Thymus (tissue), 11 donors: ENCODE results near the gene LIME1. TPM values are rescaled to one million over a fixed set of nuclear protein-coding genes. Genes with fewer than 3 reads are reported as not detected.

ENCODE experiments used
- DNase-seq, 9 donors: peaks; one replicate each; pipeline ENCODE4 v3.0.0-alpha.2; 2013; ENCODE audit warnings: low spot score in 9 of 9, low read depth in 6 of 9, missing footprints in 1 of 9
- H3K27ac ChIP-seq, 2 donors: one replicate each; pipeline ENCODE4 v1.5.1; 2013; ENCODE audit warnings: control low read depth in 1 of 2, low read depth in 1 of 2, low read length in 1 of 2, mild to moderate bottlenecking in 1 of 2, moderate library complexity in 1 of 2
- H3K27me3 ChIP-seq, 2 donors: one replicate each; pipeline ENCODE4 v1.5.1; 2013; ENCODE audit warnings: low read length in 1 of 2; ENCODE audit not compliant: control insufficient read depth in 2 of 2, insufficient read depth in 1 of 2
- H3K36me3 ChIP-seq, 2 donors: one replicate each; pipeline ENCODE4 v1.5.1; 2013; ENCODE audit warnings: low read length in 1 of 2, mild to moderate bottlenecking in 1 of 2, moderate library complexity in 1 of 2; ENCODE audit not compliant: control insufficient read depth in 2 of 2, insufficient read depth in 2 of 2
- H3K4me1 ChIP-seq, 2 donors: one replicate each; pipeline ENCODE4 v1.5.1; 2013; ENCODE audit warnings: low read length in 2 of 2; ENCODE audit not compliant: control insufficient read depth in 2 of 2, insufficient read depth in 2 of 2
- H3K4me3 ChIP-seq, 2 donors: one replicate each; pipeline ENCODE4 v1.5.1; 2013; ENCODE audit warnings: low read length in 2 of 2, control low read depth in 1 of 2, mild to moderate bottlenecking in 1 of 2
- H3K9me3 ChIP-seq, 2 donors: one replicate each; pipeline ENCODE4 v1.5.1; 2013; ENCODE audit warnings: low read length in 1 of 2, mild to moderate bottlenecking in 1 of 2; ENCODE audit not compliant: control insufficient read depth in 2 of 2, insufficient read depth in 1 of 2
- WGBS: extraction: QIAGEN DNeasy Blood & Tissue Kit; methylation state at CpG from one replicate; pipeline ENCODE4 v1.1.7; 2013; 5-methylcytosine and 5-hydroxymethylcytosine counted together
- polyA plus RNA-seq: library from polyadenylated mRNA; stranded (reverse); fragments of 200-250 nt; gene quantifications from one replicate; pipeline ENCODE4 v1.2.3, GENCODE V29; 2013
- total RNA-seq: library from RNA; stranded (reverse); fragments of 120-200 nt; gene quantifications from one replicate; pipeline ENCODE4 v1.2.4, GENCODE V29; 2013
- donor health status: healthy.

The LIME1 gene
- total and polyA plus RNA-seq, 2 donors = 80.5 to 181 TPM

GRCh38 chr20:63781181-63781580, 44.7 kb downstream of the LIME1 start:
- 96% methylated on average over 14 of the region's 14 CpGs for WGBS
- no peaks in the 10 kb centered on the region for H3K36me3 ChIP-seq
- H3K4me1 ChIP-seq = peaks cover 0 to 11% of the 10 kb centered on the region in 2 donors
- H3K9me3 ChIP-seq = no peaks in the 10 kb centered on the region
- no peaks in the 10 kb centered on the region for H3K27me3 ChIP-seq
- no peak overlapping the region for H3K27ac ChIP-seq
- no peak overlapping the region for H3K4me3 ChIP-seq
- no peak for DNase-seq

DNA sequence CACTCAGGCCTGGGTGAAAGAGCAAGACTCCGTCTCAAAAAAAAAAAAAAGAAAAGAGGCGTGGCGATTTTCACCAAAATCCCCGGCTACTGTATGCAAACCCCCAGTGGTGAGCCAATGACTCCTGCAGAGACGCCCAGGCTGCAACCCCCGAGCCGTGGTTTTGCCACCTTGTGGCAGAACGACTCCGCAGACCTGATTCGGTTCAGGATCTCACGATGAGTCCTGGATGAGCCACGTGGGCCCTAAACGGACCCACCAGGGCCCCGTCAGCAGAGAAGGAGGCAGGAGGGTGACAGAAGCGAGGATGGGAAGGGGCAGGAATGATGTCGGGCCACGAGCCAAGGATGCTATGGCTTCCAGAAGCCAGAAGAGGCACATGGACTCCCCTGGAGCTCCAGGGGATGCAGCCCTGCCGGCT, 45.6 kb downstream of the LIME1 start:
- Histone ChIP-seq H3K27ac (no peak overlapping the region), H3K4me3 (no peak overlapping the region)

DNA sequence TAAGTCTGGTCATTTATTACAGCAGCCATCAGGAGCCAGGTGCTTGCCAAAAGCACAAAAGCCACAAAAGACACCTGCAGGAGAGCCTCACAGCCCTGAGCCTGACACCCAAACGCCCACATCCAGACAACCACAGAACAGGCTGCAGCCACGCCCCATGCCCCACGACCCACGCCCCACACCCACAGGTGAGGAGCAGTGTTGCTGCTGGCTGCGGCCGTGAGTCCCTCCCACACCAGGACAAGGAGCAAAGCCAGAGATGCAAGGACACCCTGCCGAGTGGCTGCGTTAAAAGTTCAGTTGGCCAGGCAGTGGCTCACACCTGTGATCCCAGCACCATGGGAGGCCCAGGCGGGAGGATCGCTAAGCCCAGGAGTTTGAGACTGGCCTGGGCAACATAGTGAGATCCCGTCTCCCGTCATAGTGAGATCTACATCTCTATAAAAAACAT, 46.1 kb downstream of the LIME1 start:
- no peak overlapping the region for H3K4me3 ChIP-seq
- no peaks in the 10 kb centered on the region for H3K9me3 ChIP-seq
- WGBS = 75% methylated on average over 12 of the region's 12 CpGs
- DNase-seq = peak in 1 of 9 donors; percentile 35
- H3K4me1 ChIP-seq = peaks cover 0 to 12% of the 10 kb centered on the region in 2 donors
- no peak overlapping the region for H3K27ac ChIP-seq
- no peaks in the 10 kb centered on the region for H3K36me3 ChIP-seq
- no peaks in the 10 kb centered on the region for H3K27me3 ChIP-seq

More for the DNA sequence above, 45.6 kb downstream of the LIME1 start:
- peaks cover 0 to 12% of the 10 kb centered on the region in 2 donors for H3K4me1 ChIP-seq
- H3K27me3 ChIP-seq = no peaks in the 10 kb centered on the region
- H3K36me3 ChIP-seq = no peaks in the 10 kb centered on the region
- 66% methylated on average over 18 of the region's 18 CpGs for WGBS
- peak in 2 of 9 donors; percentile 21 to 42 for DNase-seq
- H3K9me3 ChIP-seq = no peaks in the 10 kb centered on the region

DNA sequence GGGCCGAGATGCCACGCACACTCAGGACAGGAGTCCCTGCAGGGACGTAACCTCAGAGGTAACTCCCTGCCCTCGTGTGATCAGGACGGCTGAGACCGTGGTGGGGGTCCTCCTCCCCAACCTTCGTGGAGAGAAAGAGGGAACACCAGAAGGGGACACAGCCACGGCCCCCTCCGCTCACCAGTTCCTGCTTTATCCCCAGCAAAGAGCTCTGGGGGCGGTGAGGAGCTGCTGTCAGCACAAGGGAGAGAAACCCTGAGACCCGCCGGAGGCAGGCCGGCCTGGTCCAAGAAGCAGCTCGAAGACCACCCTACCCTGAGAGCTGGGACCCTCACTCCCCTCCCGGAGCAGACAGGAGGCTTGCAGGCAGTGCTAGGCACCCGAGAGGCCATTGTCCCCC, 47.5 kb downstream of the LIME1 start:
- no peak for DNase-seq
- Histone ChIP-seq H3K27ac (no peak overlapping the region), H3K4me3 (no peak overlapping the region), H3K4me1 (peaks cover 0 to 12% of the 10 kb centered on the region in 2 donors), H3K27me3 (no peaks in the 10 kb centered on the region), H3K9me3 (no peaks in the 10 kb centered on the region), H3K36me3 (no peaks in the 10 kb centered on the region)
- WGBS = 94% methylated on average over 16 of the region's 16 CpGs

- WGBS = 89% methylated on average over 14 of the region's 14 CpGs
Measured at GRCh38 chr20:63785691-63786131, 49.2 kb downstream of the LIME1 start.

DNA sequence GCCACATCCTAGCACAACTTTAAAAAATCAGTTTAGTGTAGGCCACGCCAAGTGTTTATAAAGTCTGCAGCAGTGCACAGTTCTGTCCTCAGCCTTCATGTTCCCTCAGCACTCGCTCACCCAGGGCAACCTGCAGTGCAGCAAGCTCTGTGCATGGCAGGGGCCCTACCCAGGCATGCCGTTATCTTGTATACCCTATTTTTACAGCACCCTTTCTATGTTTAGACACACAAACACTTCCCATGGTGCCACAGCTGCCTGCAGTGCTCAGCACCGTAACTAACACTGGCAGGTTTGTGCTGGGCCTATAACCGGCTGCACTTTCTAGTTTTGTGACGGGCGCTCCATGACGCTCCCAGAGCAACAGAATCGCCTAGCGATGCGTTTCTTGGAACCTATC, 50.8 kb downstream of the LIME1 start:
- WGBS = 94% methylated on average over 11 of the region's 11 CpGs
- no peaks in the 10 kb centered on the region for H3K36me3 ChIP-seq
- no peak for DNase-seq
- peaks cover 0 to 8% of the 10 kb centered on the region in 2 donors for H3K4me1 ChIP-seq
- H3K9me3 ChIP-seq = no peaks in the 10 kb centered on the region
- no peak overlapping the region for H3K27ac ChIP-seq
- H3K27me3 ChIP-seq = peaks cover 0 to 5% of the 10 kb centered on the region in 2 donors
- no peak overlapping the region for H3K4me3 ChIP-seq

More at GRCh38 chr20:63785691-63786131, 49.2 kb downstream of the LIME1 start:
- H3K4me3 ChIP-seq = no peak overlapping the region
- H3K27me3 ChIP-seq = no peaks in the 10 kb centered on the region
- H3K27ac ChIP-seq = no peak overlapping the region
- peaks cover 0 to 12% of the 10 kb centered on the region in 2 donors for H3K4me1 ChIP-seq
- no peak for DNase-seq
- H3K9me3 ChIP-seq = no peaks in the 10 kb centered on the region
- H3K36me3 ChIP-seq = no peaks in the 10 kb centered on the region

DNA sequence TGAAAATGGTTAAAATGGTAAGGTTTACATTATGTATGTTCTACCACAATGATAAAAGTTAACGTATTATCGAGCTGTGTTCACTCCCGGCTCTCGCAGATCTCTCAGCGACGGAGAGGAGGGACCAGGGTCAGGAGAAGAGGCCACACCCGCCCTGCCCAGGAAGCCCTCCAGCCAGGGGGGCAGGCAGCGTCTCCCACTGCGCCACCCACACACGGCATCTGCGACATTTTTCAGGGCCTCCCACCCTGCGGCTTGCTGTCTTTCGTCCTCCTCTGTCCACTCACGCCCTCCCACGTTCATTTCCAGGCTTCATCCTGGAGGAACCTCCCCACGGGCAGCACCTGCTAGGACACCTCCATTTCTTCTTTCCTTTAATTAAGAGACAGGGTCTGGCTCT, 51.3 kb downstream of the LIME1 start:
- DNase-seq = no peak
- H3K4me3 ChIP-seq = no peak overlapping the region
- no peaks in the 10 kb centered on the region for H3K9me3 ChIP-seq
- no peak overlapping the region for H3K27ac ChIP-seq
- peaks cover 0 to 6% of the 10 kb centered on the region in 2 donors for H3K27me3 ChIP-seq
- WGBS = 93% methylated on average over 16 of the region's 16 CpGs
- peaks cover 0 to 4% of the 10 kb centered on the region in 2 donors for H3K4me1 ChIP-seq
- H3K36me3 ChIP-seq = no peaks in the 10 kb centered on the region

Other genes with a start within 250 kb of the LIME1 start
- gene EEF1A2, start 237.6 kb upstream of the LIME1 start, total RNA-seq = 0.19 TPM
- gene EEF1A2, start 237.6 kb upstream of the LIME1 start, polyA plus RNA-seq = 2.2 TPM
- gene PPDPF, start 215.9 kb upstream of the LIME1 start, total RNA-seq = 18.0 TPM
- 229 TPM for gene PPDPF, start 215.9 kb upstream of the LIME1 start, polyA plus RNA-seq
- gene PTK6, start 199.3 kb upstream of the LIME1 start, total RNA-seq = 0.19 TPM
- gene PTK6, start 199.3 kb upstream of the LIME1 start, polyA plus RNA-seq = 2.7 TPM
- 0.05 TPM for gene SRMS, start 188.9 kb upstream of the LIME1 start, total RNA-seq
- 0.05 TPM for gene SRMS, start 188.9 kb upstream of the LIME1 start, polyA plus RNA-seq
- 1.1 TPM for gene FNDC11, start 182.5 kb upstream of the LIME1 start, total RNA-seq
- gene FNDC11, start 182.5 kb upstream of the LIME1 start, polyA plus RNA-seq = 1.2 TPM
- 14.8 TPM for gene HELZ2, start 162.4 kb upstream of the LIME1 start, total RNA-seq
- gene HELZ2, start 162.4 kb upstream of the LIME1 start, polyA plus RNA-seq = 13.9 TPM
- gene GMEB2, start 109.6 kb upstream of the LIME1 start, total RNA-seq = 9.3 TPM
- gene GMEB2, start 109.6 kb upstream of the LIME1 start, polyA plus RNA-seq = 16.3 TPM
- gene STMN3, start 83.2 kb upstream of the LIME1 start, total RNA-seq = 71.5 TPM
- 77.9 TPM for gene STMN3, start 83.2 kb upstream of the LIME1 start, polyA plus RNA-seq
- 8.1 TPM for gene RTEL1, start 78.4 kb upstream of the LIME1 start, total RNA-seq
- gene RTEL1, start 78.4 kb upstream of the LIME1 start, polyA plus RNA-seq = 18.8 TPM
- gene TNFRSF6B, start 40.0 kb upstream of the LIME1 start, total RNA-seq = 13.5 TPM
- 34.7 TPM for gene TNFRSF6B, start 40.0 kb upstream of the LIME1 start, polyA plus RNA-seq
- 39.2 TPM for gene ARFRP1, start 28.7 kb upstream of the LIME1 start, total RNA-seq
- 94.0 TPM for gene ARFRP1, start 28.7 kb upstream of the LIME1 start, polyA plus RNA-seq
- 16.5 TPM for gene ZGPAT, start 28.6 kb upstream of the LIME1 start, total RNA-seq
- gene ZGPAT, start 28.6 kb upstream of the LIME1 start, polyA plus RNA-seq = 66.6 TPM
- gene SLC2A4RG, start 3.1 kb downstream of the LIME1 start, total RNA-seq = 33.4 TPM
- 66.1 TPM for gene SLC2A4RG, start 3.1 kb downstream of the LIME1 start, polyA plus RNA-seq
- 5.8 TPM for gene ZBTB46, start 94.6 kb downstream of the LIME1 start, total RNA-seq
- 3.7 TPM for gene ZBTB46, start 94.6 kb downstream of the LIME1 start, polyA plus RNA-seq
- gene ABHD16B, start 124.8 kb downstream of the LIME1 start, total RNA-seq = not detected
- 0.57 TPM for gene ABHD16B, start 124.8 kb downstream of the LIME1 start, polyA plus RNA-seq
- 37.9 TPM for gene TPD52L2, start 128.6 kb downstream of the LIME1 start, total RNA-seq
- gene TPD52L2, start 128.6 kb downstream of the LIME1 start, polyA plus RNA-seq = 73.2 TPM
- gene DNAJC5, start 158.5 kb downstream of the LIME1 start, total RNA-seq = 26.1 TPM
- gene DNAJC5, start 158.5 kb downstream of the LIME1 start, polyA plus RNA-seq = 23.3 TPM
- 21.2 TPM for gene UCKL1, start 219.8 kb downstream of the LIME1 start, total RNA-seq
- 51.8 TPM for gene UCKL1, start 219.8 kb downstream of the LIME1 start, polyA plus RNA-seq
- gene ZNF512B, start 233.3 kb downstream of the LIME1 start, total RNA-seq = 10.0 TPM
- gene ZNF512B, start 233.3 kb downstream of the LIME1 start, polyA plus RNA-seq = 13.4 TPM
- gene SAMD10, start 243.0 kb downstream of the LIME1 start, total RNA-seq = 3.4 TPM
- 10.5 TPM for gene SAMD10, start 243.0 kb downstream of the LIME1 start, polyA plus RNA-seq
- gene PRPF6, start 244.5 kb downstream of the LIME1 start, total RNA-seq = 45.1 TPM
- gene PRPF6, start 244.5 kb downstream of the LIME1 start, polyA plus RNA-seq = 56.1 TPM